ENCODE data around the gene MAF. TPM values are rescaled to one million over a fixed set of nuclear protein-coding genes. Genes with fewer than 3 reads are reported as not detected.

MAF gene
- total and polyA plus RNA-seq, 2 of the 4 experiments (the other 2 are of a cell fraction): under 0.01 to 0.02 TPM

DNA sequence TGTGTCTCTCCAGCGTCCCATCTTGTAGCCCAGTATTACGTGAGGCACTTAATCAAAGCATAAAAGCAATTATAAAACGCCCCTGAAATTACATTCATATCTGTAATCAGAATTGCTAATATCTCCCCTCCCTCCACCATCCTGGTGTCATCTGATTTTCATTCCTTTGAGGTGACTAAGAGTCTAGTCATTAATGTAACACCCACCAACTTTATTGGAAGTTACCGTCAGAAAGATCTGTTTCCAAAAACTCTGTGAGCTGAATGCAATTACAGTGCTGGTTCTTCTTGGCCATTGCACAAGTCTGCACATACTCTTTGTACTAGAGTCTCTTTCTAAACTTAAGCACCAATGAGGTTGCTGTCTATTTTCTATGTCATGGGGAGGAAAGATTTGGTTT, 12.5 kb upstream of the MAF start:
- H2AFZ ChIP-seq (replicated peaks; ENCODE audit: low read length, poor library complexity): no peak overlapping the region
- no peak overlapping the region for H2BK5ac ChIP-seq (ENCODE audit: low read depth, low read length, poor library complexity, severe bottlenecking)
- no peaks in the 10 kb centered on the region for H4K20me1 ChIP-seq (ENCODE audit: insufficient read depth, low read length)
- dilution Hi-C loops (cut with HindIII; ENCODE audit: low sequenced_read_pairs, unreplicated experiment): no loop called here
- no peak overlapping the region for H3K18ac ChIP-seq (ENCODE audit: low read depth, low read length)
- H3K23ac ChIP-seq (ENCODE audit: low read depth, low read length): no peak overlapping the region
- H3K9me1 ChIP-seq (ENCODE audit: insufficient read depth, low read length): no peaks in the 10 kb centered on the region
- H4K8ac ChIP-seq (ENCODE audit: low read depth in 2 of 2, low read length in 2 of 2): no peak overlapping the region
- intact Hi-C loops (cut with micrococcal nuclease): no loop called here
- no peak overlapping the region for H3K56ac ChIP-seq (ENCODE audit: extremely low read depth, insufficient read depth, low read length)
- no peak overlapping the region for H3K14ac ChIP-seq (replicated peaks; ENCODE audit: low read depth, low read length)
- no peak overlapping the region for H4K5ac ChIP-seq (ENCODE audit: low read depth, low read length)
- in situ Hi-C loops (cut with MboI; ENCODE audit: low sequenced_read_pairs): no loop called here
- no peak overlapping the region for H2AK9ac ChIP-seq (replicated peaks; ENCODE audit: low read depth, low read length, poor library complexity)
- H3K9me3 ChIP-seq (ENCODE audit: control insufficient read depth, insufficient read depth, low read length): peaks cover 2% of the 10 kb centered on the region; the same call in 1 of the 2 replicates
- ATAC-seq (ENCODE audit: low read depth): no peak
- H2AK5ac ChIP-seq (ENCODE audit: low read depth, low read length): no peak overlapping the region
- H2BK120ac ChIP-seq (ENCODE audit: low read depth, low read length): no peak overlapping the region
- H3K27me3 ChIP-seq (ENCODE audit: control insufficient read depth, insufficient read depth, low read length): no peaks in the 10 kb centered on the region
- no peak overlapping the region for H3K4me3 ChIP-seq (ENCODE audit: insufficient read depth, low read depth, low read length)
- TF ChIP-seq ELK1 (IDR thresholded peaks at IDR 0.05; ENCODE audit: borderline replicate concordance, low read depth, low read length) (no peak), MAZ (IDR thresholded peaks at IDR 0.05; ENCODE audit: borderline replicate concordance, low read depth, low read length) (no peak), POLR2A (IDR thresholded peaks at IDR 0.05; ENCODE audit: low read depth, low read length) (no peak), MXI1 (IDR thresholded peaks at IDR 0.05; ENCODE audit: borderline replicate concordance, low read depth, low read length) (no peak), CEBPB (IDR thresholded peaks at IDR 0.05; ENCODE audit: low read depth, low read length) (no peak), CTCF (conservative IDR thresholded peaks at IDR 0.05; ENCODE audit: low read depth, low read length) (no peak), USF2 (IDR thresholded peaks at IDR 0.05; ENCODE audit: low read depth, low read length) (no peak), MAFK (IDR thresholded peaks at IDR 0.05; ENCODE audit: low read depth, low read length) (no peak), SMC3 (IDR thresholded peaks at IDR 0.05; ENCODE audit: low read depth, low read length) (no peak), RFX5 (IDR thresholded peaks at IDR 0.05; ENCODE audit: low read depth, low read length) (no peak), BHLHE40 (IDR thresholded peaks at IDR 0.05; ENCODE audit: low read depth, low read length) (no peak), CHD1 (IDR thresholded peaks at IDR 0.05; ENCODE audit: low read depth, low read length) (no peak), FOS (IDR thresholded peaks at IDR 0.05; ENCODE audit: low read depth, low read length) (no peak), NFE2L2 (IDR thresholded peaks at IDR 0.05; ENCODE audit: low read depth, low read length) (no peak), RAD21 (IDR thresholded peaks at IDR 0.05; ENCODE audit: low read length) (no peak), RCOR1 (IDR thresholded peaks at IDR 0.05; ENCODE audit: insufficient replicate concordance, low read length) (no peak)
- BruUV-seq (replicated peaks): no TSS peak
- H4K91ac ChIP-seq (ENCODE audit: insufficient read depth, low read depth, low read length): no peak overlapping the region
- H3K4me2 ChIP-seq (ENCODE audit: low read depth, low read length): no peak overlapping the region
- H2BK15ac ChIP-seq (ENCODE audit: low read depth, low read length): no peak overlapping the region
- no peaks in the 10 kb centered on the region for H3K4me1 ChIP-seq (ENCODE audit: control insufficient read depth, insufficient read depth, low read length)
- 47% methylated on average over 2 of the region's 4 CpGs; no CpG with 5 or more reads in 1 of the 2 experiments for WGBS, 2 experiments (ENCODE audit: extremely low coverage in 2 of 2, insufficient read length in 1 of 2)
- no peaks in the 10 kb centered on the region for H3K79me1 ChIP-seq (ENCODE audit: low read depth in 1 of 2, low read length in 2 of 2)
- no peak overlapping the region for H3K4ac ChIP-seq (ENCODE audit: low read depth, low read length)
- no peak overlapping the region for H2BK20ac ChIP-seq (ENCODE audit: low read depth, low read length)
- H3K36me3 ChIP-seq (ENCODE audit: control insufficient read depth, insufficient read depth, low read length): no peaks in the 10 kb centered on the region
- POLR2A ChIA-PET (ENCODE audit: unreplicated experiment): no interaction called here
- H3K9ac ChIP-seq (ENCODE audit: low read depth, low read length): no peak overlapping the region
- no peak for DNase-seq
- no peak overlapping the region for H3K27ac ChIP-seq (ENCODE audit: insufficient read depth, low read length)
- CTCF ChIA-PET: no interaction called here

Measured in IMR-90 (cell line).